Natural killer cell (primary cell): ENCODE data around the gene CD109. TPM values are rescaled to one million over a fixed set of nuclear protein-coding genes. Genes with fewer than 3 reads are reported as not detected.
A peak's percentile ranks its signal among the peaks of the same experiment; 100 is the strongest.

Experiments used
- ATAC-seq, 3 donors: fragments of 150-1000 bp in 2 of 3; fragments of 200-7000 bp in 1 of 3; cut with Tn5 transposase; 1 replicate in 1 of 3; 2 replicates in 2 of 3; pipeline ENCODE4 v1.10.0; 2021; ENCODE audit warnings: mild to moderate bottlenecking in 2 of 3, moderate library complexity in 2 of 3
- DNase-seq, 2 donors: peaks; one replicate each; pipeline versions ENCODE4 v3.0.0 to v3.0.0-alpha.2; 2013 to 2021; ENCODE audit warnings: mixed read lengths in 1 of 2
- H3K27ac ChIP-seq: one replicate; pipeline ENCODE4 v1.5.1; 2013; ENCODE audit warnings: mild to moderate bottlenecking, low read length
- H3K27me3 ChIP-seq: one replicate; pipeline ENCODE4 v1.6.1; 2013; ENCODE audit warnings: low read length; ENCODE audit not compliant: control insufficient read depth, insufficient read depth
- H3K36me3 ChIP-seq: one replicate; pipeline ENCODE4 v1.6.1; 2013; ENCODE audit warnings: low read length; ENCODE audit not compliant: control insufficient read depth, insufficient read depth
- H3K4me1 ChIP-seq: one replicate; pipeline ENCODE4 v1.6.1; 2013; ENCODE audit warnings: low read length; ENCODE audit not compliant: control insufficient read depth, insufficient read depth
- H3K4me3 ChIP-seq: one replicate; pipeline ENCODE4 v1.5.1; 2013; ENCODE audit warnings: low read length
- H3K9me3 ChIP-seq: one replicate; pipeline ENCODE4 v1.6.1; 2013; ENCODE audit warnings: low read length; ENCODE audit not compliant: control insufficient read depth, insufficient read depth
- H3K27ac Mint-ChIP-seq, 2 donors: one replicate each; pipeline ENCODE4 v1.8.0; 2022; ENCODE audit warnings: mild to moderate bottlenecking in 2 of 2, mixed read lengths in 2 of 2, moderate library complexity in 1 of 2
- H3K27me3 Mint-ChIP-seq, 2 donors: one replicate each; pipeline ENCODE4 v1.8.0; 2022; ENCODE audit warnings: low read depth in 2 of 2, mixed read lengths in 2 of 2
- H3K36me3 Mint-ChIP-seq: one replicate; pipeline ENCODE4 v1.8.0; 2022; ENCODE audit warnings: mixed read lengths
- H3K4me1 Mint-ChIP-seq, 2 donors: one replicate each; pipeline ENCODE4 v1.8.0; 2022; ENCODE audit warnings: mixed read lengths in 2 of 2
- H3K4me3 Mint-ChIP-seq: one replicate; pipeline ENCODE4 v1.8.0; 2022; ENCODE audit warnings: mild to moderate bottlenecking, moderate library complexity, mixed read lengths
- H3K9me3 Mint-ChIP-seq, 2 donors: one replicate each; pipeline ENCODE4 v1.8.0; 2022; ENCODE audit warnings: mixed read lengths in 2 of 2
- WGBS: methylation state at CpG from one replicate; pipeline ENCODE4 v1.1.7; 2013; ENCODE audit warnings: missing lambda C conversion rate; ENCODE audit not compliant: insufficient coverage; 5-methylcytosine and 5-hydroxymethylcytosine counted together
- intact Hi-C: fragments of 100-400 bp; cut with micrococcal nuclease; formaldehyde crosslinking; loops from one replicate; pipeline ENCODE4 v1.14.2; 2022
- total RNA-seq, 4 donors: library from RNA; stranded (reverse); fragments of 120-200 nt in 1 of 4; gene quantifications; one replicate each; pipeline versions ENCODE4 v1.2.3 to v1.2.4, GENCODE V29; 2013 to 2022
- TF ChIP-seq, protein P1 (sequence below): fragments of 200-600 bp; IDR thresholded peaks from one replicate; pipeline ENCODE4 v1.8.0; 2022; ENCODE audit warnings: antibody characterized with exemption

Gene CD109
- total RNA-seq, 3 donors from 2014 or later (not counting 1 experiment from before 2014, with no cell fraction given), result 0.24 to 0.88 (median 0.83) TPM

DNA sequence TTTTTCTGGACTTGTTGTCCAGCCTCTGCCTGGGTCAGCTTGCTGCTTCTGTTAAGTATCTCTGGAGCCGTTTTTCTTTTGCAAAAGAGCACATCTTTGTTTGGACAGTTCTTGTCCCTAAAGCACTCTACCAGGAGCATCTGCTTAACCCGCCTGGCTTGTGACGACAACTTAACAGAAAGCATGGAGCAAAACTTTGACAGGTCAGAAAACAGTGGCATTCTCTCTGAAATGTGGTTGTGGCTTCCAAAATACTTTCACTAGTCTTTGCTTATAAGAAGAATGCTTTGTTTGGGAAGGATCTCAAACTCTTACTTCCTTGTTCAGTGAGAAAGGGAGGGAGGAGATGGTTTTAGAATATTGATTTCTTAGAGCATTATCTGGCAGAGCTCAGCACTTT lies 47.6 kb downstream of the CD109 start:
- no peak overlapping the region for H3K27ac ChIP-seq
- TF ChIP-seq, protein P1, sequence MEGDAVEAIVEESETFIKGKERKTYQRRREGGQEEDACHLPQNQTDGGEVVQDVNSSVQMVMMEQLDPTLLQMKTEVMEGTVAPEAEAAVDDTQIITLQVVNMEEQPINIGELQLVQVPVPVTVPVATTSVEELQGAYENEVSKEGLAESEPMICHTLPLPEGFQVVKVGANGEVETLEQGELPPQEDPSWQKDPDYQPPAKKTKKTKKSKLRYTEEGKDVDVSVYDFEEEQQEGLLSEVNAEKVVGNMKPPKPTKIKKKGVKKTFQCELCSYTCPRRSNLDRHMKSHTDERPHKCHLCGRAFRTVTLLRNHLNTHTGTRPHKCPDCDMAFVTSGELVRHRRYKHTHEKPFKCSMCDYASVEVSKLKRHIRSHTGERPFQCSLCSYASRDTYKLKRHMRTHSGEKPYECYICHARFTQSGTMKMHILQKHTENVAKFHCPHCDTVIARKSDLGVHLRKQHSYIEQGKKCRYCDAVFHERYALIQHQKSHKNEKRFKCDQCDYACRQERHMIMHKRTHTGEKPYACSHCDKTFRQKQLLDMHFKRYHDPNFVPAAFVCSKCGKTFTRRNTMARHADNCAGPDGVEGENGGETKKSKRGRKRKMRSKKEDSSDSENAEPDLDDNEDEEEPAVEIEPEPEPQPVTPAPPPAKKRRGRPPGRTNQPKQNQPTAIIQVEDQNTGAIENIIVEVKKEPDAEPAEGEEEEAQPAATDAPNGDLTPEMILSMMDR, result no peak
- H3K9me3 ChIP-seq, result no peaks in the 10 kb centered on the region
- no peaks in the 10 kb centered on the region for H3K27me3 ChIP-seq
- no peaks in the 10 kb centered on the region for H3K36me3 ChIP-seq
- Mint-ChIP-seq H3K36me3 (no peaks in the 10 kb centered on the region), H3K4me1 (no peaks in the 10 kb centered on the region), H3K4me3 (no peak overlapping the region), H3K9me3 (no peaks in the 10 kb centered on the region), H3K27me3 (no peaks in the 10 kb centered on the region), H3K27ac (no peak overlapping the region)
- intact Hi-C loops, result loop anchor here (10.0 kb wide), 1 partner anchor 1781 kb away; no protein-coding TSS in a partner anchor
- DNase-seq, result no peak
- 95% methylated on average over 3 of the region's 3 CpGs for WGBS
- no peaks in the 10 kb centered on the region for H3K4me1 ChIP-seq
- no peak for ATAC-seq
- H3K4me3 ChIP-seq, result no peak overlapping the region

DNA sequence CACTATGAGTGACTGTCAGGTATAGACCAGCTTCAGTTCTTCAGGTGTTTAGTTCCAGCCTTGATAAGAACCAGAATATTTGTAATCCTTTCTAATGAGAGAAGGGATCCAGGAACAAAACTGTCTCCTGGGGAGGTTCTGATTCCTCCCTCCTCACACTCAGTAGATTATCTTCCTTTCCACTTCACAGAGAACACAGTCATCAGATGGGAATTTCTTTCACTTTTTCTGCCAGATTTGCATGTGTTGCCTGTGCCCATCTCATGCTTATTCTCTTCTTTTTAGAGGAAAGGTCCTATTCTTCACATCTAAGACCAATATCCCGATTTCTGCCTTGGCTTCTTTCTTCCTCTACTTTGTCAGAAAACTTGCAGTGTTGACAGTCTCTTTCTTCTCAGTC lies 50.8 kb downstream of the CD109 start:
- H3K36me3 Mint-ChIP-seq, result no peaks in the 10 kb centered on the region
- no peaks in the 10 kb centered on the region for H3K27me3 Mint-ChIP-seq
- H3K4me1 Mint-ChIP-seq, result no peaks in the 10 kb centered on the region
- DNase-seq, result no peak
- Histone ChIP-seq H3K36me3 (no peaks in the 10 kb centered on the region), H3K27me3 (no peaks in the 10 kb centered on the region), H3K9me3 (no peaks in the 10 kb centered on the region), H3K4me1 (no peaks in the 10 kb centered on the region), H3K4me3 (no peak overlapping the region), H3K27ac (no peak overlapping the region)
- intact Hi-C loops, result loop anchor here (10.0 kb wide), 1 partner anchor 1778 kb away; no protein-coding TSS in a partner anchor
- TF ChIP-seq, protein P1, result no peak
- ATAC-seq, result no peak
- H3K4me3 Mint-ChIP-seq, result no peak overlapping the region
- no peak overlapping the region for H3K27ac Mint-ChIP-seq
- H3K9me3 Mint-ChIP-seq, result no peaks in the 10 kb centered on the region
- 92% methylated on average over 1 of the region's 1 CpG for WGBS

DNA sequence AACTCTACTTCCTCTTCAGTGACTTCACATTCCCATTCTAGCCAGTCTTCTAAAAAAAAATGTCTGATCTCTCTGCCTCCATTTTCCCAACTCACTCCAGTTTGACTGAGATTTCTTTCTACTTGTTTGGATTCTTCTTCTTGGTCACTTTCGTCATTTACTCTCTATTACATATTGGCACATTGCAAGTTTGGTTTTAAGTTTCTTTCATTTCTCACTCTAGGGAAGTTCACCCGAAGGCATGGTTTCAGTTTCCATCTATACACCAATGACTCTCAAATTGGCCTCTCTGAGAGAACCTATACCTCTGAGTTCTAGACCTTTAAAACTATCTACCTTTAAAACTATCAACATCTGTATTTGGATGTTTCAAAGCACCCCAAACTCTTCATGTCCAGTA lies 51.3 kb downstream of the CD109 start:
- 7% methylated on average over 2 of the region's 2 CpGs for WGBS
- Mint-ChIP-seq H3K4me1 (no peaks in the 10 kb centered on the region), H3K4me3 (no peak overlapping the region), H3K36me3 (no peaks in the 10 kb centered on the region), H3K27me3 (no peaks in the 10 kb centered on the region), H3K9me3 (no peaks in the 10 kb centered on the region), H3K27ac (no peak overlapping the region)
- intact Hi-C loops, result loop anchor here (10.0 kb wide), 1 partner anchor 1778 kb away; no protein-coding TSS in a partner anchor
- H3K27me3 ChIP-seq, result no peaks in the 10 kb centered on the region
- H3K4me3 ChIP-seq, result no peak overlapping the region
- TF ChIP-seq, protein P1, result no peak
- peak; percentile 67 to 87 (median 80) for ATAC-seq
- H3K4me1 ChIP-seq, result no peaks in the 10 kb centered on the region
- H3K27ac ChIP-seq, result no peak overlapping the region
- H3K36me3 ChIP-seq, result no peaks in the 10 kb centered on the region
- no peaks in the 10 kb centered on the region for H3K9me3 ChIP-seq
- DNase-seq, result peak in 1 of 2 donors; percentile 18

DNA sequence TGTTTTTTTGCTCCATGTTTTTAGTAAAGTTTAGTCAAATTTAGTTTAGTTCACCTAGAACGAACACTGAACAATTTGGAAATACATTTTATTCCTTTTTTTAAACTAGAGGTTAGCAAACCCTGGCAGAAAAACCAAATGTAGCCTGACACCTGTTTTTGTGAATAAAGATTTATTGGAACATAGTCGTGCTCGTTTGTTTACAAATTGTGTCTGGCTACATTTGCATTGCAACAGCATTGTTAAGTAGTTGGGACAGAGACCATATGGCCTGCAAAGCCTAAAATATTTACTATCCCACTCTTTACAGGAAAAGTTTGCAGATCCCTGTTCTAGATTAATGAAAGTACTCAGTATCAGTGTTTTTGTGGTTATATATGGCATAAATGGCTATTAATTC lies 56.9 kb downstream of the CD109 start:
- Histone ChIP-seq H3K27ac (no peak overlapping the region), H3K4me1 (no peaks in the 10 kb centered on the region), H3K27me3 (no peaks in the 10 kb centered on the region), H3K9me3 (no peaks in the 10 kb centered on the region), H3K4me3 (no peak overlapping the region), H3K36me3 (no peaks in the 10 kb centered on the region)
- no peaks in the 10 kb centered on the region for H3K4me1 Mint-ChIP-seq
- ATAC-seq (no peak), DNase-seq (no peak)
- 88% methylated on average over 2 of the region's 3 CpGs for WGBS
- H3K27me3 Mint-ChIP-seq, result peaks cover 0 to 6% of the 10 kb centered on the region in 2 donors
- H3K9me3 Mint-ChIP-seq, result no peaks in the 10 kb centered on the region
- H3K4me3 Mint-ChIP-seq, result no peak overlapping the region
- intact Hi-C loops, result no loop called here
- no peak overlapping the region for H3K27ac Mint-ChIP-seq
- no peaks in the 10 kb centered on the region for H3K36me3 Mint-ChIP-seq
- TF ChIP-seq, protein P1, result no peak
